ENCODE measurements around the gene TOMM22. TPM values are rescaled to one million over a fixed set of nuclear protein-coding genes. Genes with fewer than 3 reads are reported as not detected.

The TOMM22 gene
- total and polyA plus RNA-seq, 10 donors, result 24.3 to 59.9 (median 42.8) TPM

- no peaks in the 10 kb centered on the region for H3K9me3 ChIP-seq
- 90 to 100% (median 92%) methylated on average over 1 of the region's 1 CpG for WGBS, 5 donors
- peaks cover 6 to 31% (median 16%) of the 10 kb centered on the region in 6 donors for H3K4me1 ChIP-seq
- no peaks in the 10 kb centered on the region for H3K27me3 ChIP-seq (replicated peaks in 1 of 7)
- no peak overlapping the region for H3K27ac ChIP-seq
- no peak for DNase-seq
- TF ChIP-seq POLR2AphosphoS5 (IDR thresholded peaks at IDR 0.05) (no peak), POLR2A (IDR thresholded peaks at IDR 0.05) (no peak), CTCF (IDR thresholded peaks at IDR 0.05 in 8 of 11, conservative IDR thresholded peaks at IDR 0.05 in 3 of 11) (no peak)
- H3K4me3 ChIP-seq, result no peak overlapping the region
- peaks cover 0 to 81% (median 65%) of the 10 kb centered on the region in 6 donors for H3K36me3 ChIP-seq
- intact Hi-C loops (cut with DNase I; ENCODE audit: low total_unique reads), result no loop called here
These were observed 4.0 kb downstream of the TOMM22 start for GRCh38 chr22:38685761-38686160.

DNA sequence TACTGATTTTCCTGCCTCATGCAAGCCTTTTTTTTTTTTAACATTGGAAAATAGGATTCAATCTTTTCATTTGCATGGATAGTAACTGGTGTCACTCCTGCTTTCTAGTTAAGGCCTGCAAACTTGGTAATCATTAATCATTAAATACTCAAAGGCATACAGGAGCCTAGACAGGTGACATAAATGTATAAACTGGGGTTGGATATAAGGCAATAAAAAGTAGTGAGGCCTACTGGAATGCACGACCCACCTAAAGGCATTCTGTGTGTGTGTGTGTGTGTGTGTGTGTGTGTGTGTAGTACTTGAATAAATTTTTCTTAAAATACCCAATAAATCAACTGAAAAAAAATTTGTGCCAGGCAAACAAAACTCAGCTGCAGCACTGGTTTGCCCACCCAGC is 7.9 kb downstream of the TOMM22 start:
- peaks cover 0 to 98% (median 54%) of the 10 kb centered on the region in 6 donors for H3K36me3 ChIP-seq
- TF ChIP-seq POLR2AphosphoS5 (IDR thresholded peaks at IDR 0.05) (no peak), POLR2A (IDR thresholded peaks at IDR 0.05) (no peak), CTCF (IDR thresholded peaks at IDR 0.05 in 8 of 11, conservative IDR thresholded peaks at IDR 0.05 in 3 of 11) (no peak)
- no peaks in the 10 kb centered on the region for H3K27me3 ChIP-seq (replicated peaks in 1 of 7)
- H3K27ac ChIP-seq, result no peak overlapping the region
- peaks cover 0 to 17% (median 7%) of the 10 kb centered on the region in 6 donors for H3K4me1 ChIP-seq
- no peak for DNase-seq
- WGBS, 5 donors, result 75 to 93% (median 86%) methylated on average over 1 of the region's 1 CpG
- no peak overlapping the region for H3K4me3 ChIP-seq
- H3K9me3 ChIP-seq, result no peaks in the 10 kb centered on the region
- intact Hi-C loops (cut with DNase I; ENCODE audit: low total_unique reads), result no loop called here

DNA sequence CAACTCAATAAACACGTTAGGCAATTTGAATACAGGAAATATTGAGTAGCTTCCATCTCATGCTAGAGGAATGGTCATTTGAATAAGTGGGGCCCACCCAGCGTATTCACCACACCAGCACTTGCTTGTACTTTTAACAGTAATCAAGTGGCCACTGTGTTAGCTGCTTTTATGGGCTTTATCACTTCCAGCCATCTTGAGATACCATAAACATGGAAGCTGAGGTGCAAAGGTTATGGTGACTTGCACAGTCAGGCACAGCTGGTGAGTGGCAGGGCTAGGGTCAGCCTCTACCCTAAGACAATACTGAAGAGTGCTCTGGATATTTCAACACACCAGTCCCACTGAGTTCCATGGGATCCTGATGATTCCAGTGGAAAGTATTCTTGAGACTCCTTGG is 12.3 kb downstream of the TOMM22 start:
- intact Hi-C loops (cut with DNase I; ENCODE audit: low total_unique reads), result no loop called here

GRCh38 chr22:38694940-38695339 is 13.2 kb downstream of the TOMM22 start:
- peaks cover 0 to 49% (median 8%) of the 10 kb centered on the region in 6 donors for H3K36me3 ChIP-seq
- intact Hi-C loops (cut with DNase I; ENCODE audit: low total_unique reads), result no loop called here
- peaks cover 38 to 63% (median 51%) of the 10 kb centered on the region in 6 donors for H3K4me1 ChIP-seq
- H3K27me3 ChIP-seq (replicated peaks in 1 of 7), result no peaks in the 10 kb centered on the region
- TF ChIP-seq POLR2AphosphoS5 (IDR thresholded peaks at IDR 0.05) (no peak), POLR2A (IDR thresholded peaks at IDR 0.05) (no peak), CTCF (IDR thresholded peaks at IDR 0.05 in 8 of 11, conservative IDR thresholded peaks at IDR 0.05 in 3 of 11) (no peak)
- H3K27ac ChIP-seq, result no peak overlapping the region
- 70 to 86% (median 76%) methylated on average over 3 of the region's 3 CpGs for WGBS, 5 donors
- DNase-seq, result no peak
- no peak overlapping the region for H3K4me3 ChIP-seq
- H3K9me3 ChIP-seq, result no peaks in the 10 kb centered on the region

More for the DNA sequence above, 12.3 kb downstream of the TOMM22 start:
- Histone ChIP-seq H3K9me3 (no peaks in the 10 kb centered on the region), H3K27me3 (replicated peaks in 1 of 7) (no peaks in the 10 kb centered on the region), H3K4me3 (no peak overlapping the region), H3K36me3 (peaks cover 0 to 58% (median 13%) of the 10 kb centered on the region in 6 donors), H3K4me1 (peaks cover 29 to 59% (median 44%) of the 10 kb centered on the region in 6 donors), H3K27ac (peak overlapping the region in 1 of 8 donors; percentile 14)
- no peak for TF ChIP-seq CTCF (IDR thresholded peaks at IDR 0.05 in 8 of 11, conservative IDR thresholded peaks at IDR 0.05 in 3 of 11)
- no peak for DNase-seq
- 66 to 75% (median 71%) methylated on average over 2 of the region's 2 CpGs for WGBS, 5 donors
